T-cell (primary cell): ENCODE results near the gene ARPC5L. TPM values are rescaled to one million over a fixed set of nuclear protein-coding genes. Genes with fewer than 3 reads are reported as not detected.
"Not testable (repeated sequence)": the region's sequence is repeated elsewhere in the genome, so short reads cannot be mapped to it uniquely, and the experiment has no call there.

Experiments used
- ATAC-seq, 4 experiments: fragments of 200-7000 bp in 3 of 4; fragments of 150-1000 bp in 1 of 4; cut with Tn5 transposase; replicated peaks in 1 of 4; 1 replicate in 3 of 4; 2 replicates in 1 of 4; pipeline ENCODE4 v1.10.0; 2021; ENCODE audit warnings: moderate library complexity in 3 of 4, mild to moderate bottlenecking in 2 of 4, moderate number of reproducible peaks in 1 of 4
- CTCF ChIA-PET, 2 donors: fragments of 300-600 bp; sonication (Branson Sonifier 250); formaldehyde crosslinking; loops; one replicate each; lab custom pipeline; 2022; ENCODE audit warnings: antibody characterized with exemption in 2 of 2; lab: Charles Lee
- POLR2A ChIA-PET, 2 donors: fragments of 300-600 bp; sonication (Branson Sonifier 250); formaldehyde crosslinking; loops; one replicate each; lab custom pipeline; 2022; ENCODE audit warnings: antibody characterized with exemption in 2 of 2; lab: Charles Lee
- DNase-seq, 35 experiments: peaks; one replicate each; pipeline versions ENCODE4 v3.0.0 to v3.0.0-alpha.2; 2013 to 2023
- H3K27ac ChIP-seq: one replicate; pipeline ENCODE4 v1.5.1; 2013; ENCODE audit warnings: low read length
- H3K27me3 ChIP-seq, 2 experiments: replicated peaks in 1 of 2; 1 replicate in 1 of 2; 2 replicates in 1 of 2; pipeline versions ENCODE4 v1.6.1 to v1.7.0; 2013; ENCODE audit warnings: low read length in 1 of 2, mixed read lengths in 1 of 2; ENCODE audit not compliant: control insufficient read depth in 2 of 2, insufficient read depth in 2 of 2; ENCODE audit errors: extremely low read depth in 1 of 2
- H3K36me3 ChIP-seq, 2 donors: 1 replicate in 1 of 2; 2 replicates in 1 of 2; pipeline versions ENCODE4 v1.6.1 to v1.7.0; 2013; ENCODE audit warnings: low read length in 1 of 2; ENCODE audit not compliant: control insufficient read depth in 2 of 2, insufficient read depth in 1 of 2; ENCODE audit errors: extremely low read depth in 1 of 2
- H3K4me1 ChIP-seq, 2 experiments: 1 replicate in 1 of 2; 2 replicates in 1 of 2; pipeline versions ENCODE4 v1.6.1 to v1.7.0; 2013; ENCODE audit warnings: low read length in 2 of 2, mixed read lengths in 1 of 2; ENCODE audit not compliant: insufficient read depth in 2 of 2, control insufficient read depth in 1 of 2; ENCODE audit errors: extremely low read depth in 1 of 2
- H3K4me3 ChIP-seq, 2 donors: 1 replicate in 1 of 2; 2 replicates in 1 of 2; pipeline versions ENCODE4 v1.5.1 to v1.7.0; 2013; ENCODE audit warnings: mild to moderate bottlenecking in 2 of 2, low read length in 1 of 2, moderate library complexity in 1 of 2; ENCODE audit not compliant: control insufficient read depth in 1 of 2; ENCODE audit errors: extremely low read depth in 1 of 2
- H3K9me3 ChIP-seq: 2 replicates; pipeline ENCODE4 v1.7.0; 2013
- H3K27ac Mint-ChIP-seq, 2 donors: one replicate each; pipeline ENCODE4 v1.8.0; 2020 to 2021; ENCODE audit warnings: mild to moderate bottlenecking in 2 of 2, mixed read lengths in 2 of 2
- H3K27me3 Mint-ChIP-seq, 2 donors: one replicate each; pipeline ENCODE4 v1.8.0; 2021 to 2022; ENCODE audit warnings: mixed read lengths in 2 of 2
- H3K36me3 Mint-ChIP-seq: one replicate; pipeline ENCODE4 v1.8.0; 2021; ENCODE audit warnings: mixed read lengths
- H3K4me1 Mint-ChIP-seq, 3 donors: one replicate each; pipeline ENCODE4 v1.8.0; 2020 to 2022; ENCODE audit warnings: mixed read lengths in 3 of 3, mild to moderate bottlenecking in 1 of 3
- H3K4me3 Mint-ChIP-seq, 3 donors: one replicate each; pipeline ENCODE4 v1.8.0; 2020 to 2022; ENCODE audit warnings: mild to moderate bottlenecking in 3 of 3, mixed read lengths in 3 of 3, moderate library complexity in 3 of 3
- H3K9me3 Mint-ChIP-seq, 3 donors: one replicate each; pipeline ENCODE4 v1.8.0; 2020 to 2022; ENCODE audit warnings: mixed read lengths in 3 of 3
- WGBS: methylation state at CpG from one replicate; pipeline ENCODE4 v1.1.5; 2013; ENCODE audit warnings: missing lambda C conversion rate; ENCODE audit not compliant: insufficient coverage; 5-methylcytosine and 5-hydroxymethylcytosine counted together
- total RNA-seq, 35 experiments: library from RNA in 6 of 35; stranded (reverse) in 6 of 35; fragments of 120-200 nt in 1 of 35; gene quantifications; one replicate each; pipeline versions ENCODE4 v1.2.1 to v1.2.4 and lab custom pipeline; 2013 to 2026

Gene ARPC5L
- total RNA-seq, 5 donors from 2014 or later (not counting 1 experiment from before 2014, with no cell fraction given): 29.1 to 55.3 (median 35.9) TPM

DNA sequence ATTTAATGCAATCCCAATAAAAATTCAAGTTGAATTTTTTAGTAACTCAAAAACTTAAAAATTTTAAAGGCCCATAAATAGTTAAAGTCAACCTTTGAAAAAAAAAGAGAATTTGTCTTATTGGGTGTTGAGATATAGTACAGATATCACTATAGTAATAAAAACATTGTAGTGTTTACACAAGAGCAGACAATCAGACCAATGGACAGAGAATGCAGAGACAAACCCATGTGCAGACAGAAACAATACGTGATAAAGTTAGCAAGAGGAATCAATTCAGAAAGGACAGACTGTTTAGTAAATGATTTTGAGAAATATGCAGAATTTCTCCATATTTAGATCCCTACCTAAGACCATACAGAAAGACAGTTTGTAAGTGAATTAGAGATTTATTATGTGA is 45.0 kb downstream of the ARPC5L start:
- ATAC-seq (no peak), DNase-seq (no peak)
- H3K4me1 Mint-ChIP-seq: no peaks in the 10 kb centered on the region
- ChIA-PET POLR2A (no interaction called here), CTCF (no interaction called here)
- no peaks in the 10 kb centered on the region for H3K9me3 ChIP-seq
- H3K36me3 ChIP-seq: peaks cover 25 to 32% of the 10 kb centered on the region in 2 donors
- H3K9me3 Mint-ChIP-seq: no peaks in the 10 kb centered on the region
- WGBS: no CpG with 5 or more reads among the region's 1 CpG
- H3K4me1 ChIP-seq: no peaks in the 10 kb centered on the region
- H3K36me3 Mint-ChIP-seq: peaks cover 54% of the 10 kb centered on the region
- H3K4me3 ChIP-seq: no peak overlapping the region
- H3K27me3 ChIP-seq: no peaks in the 10 kb centered on the region
- H3K4me3 Mint-ChIP-seq: no peak overlapping the region
- peaks cover 0 to 6% of the 10 kb centered on the region in 2 donors for H3K27me3 Mint-ChIP-seq
- H3K27ac ChIP-seq: no peak overlapping the region
- H3K27ac Mint-ChIP-seq: no peak overlapping the region

DNA sequence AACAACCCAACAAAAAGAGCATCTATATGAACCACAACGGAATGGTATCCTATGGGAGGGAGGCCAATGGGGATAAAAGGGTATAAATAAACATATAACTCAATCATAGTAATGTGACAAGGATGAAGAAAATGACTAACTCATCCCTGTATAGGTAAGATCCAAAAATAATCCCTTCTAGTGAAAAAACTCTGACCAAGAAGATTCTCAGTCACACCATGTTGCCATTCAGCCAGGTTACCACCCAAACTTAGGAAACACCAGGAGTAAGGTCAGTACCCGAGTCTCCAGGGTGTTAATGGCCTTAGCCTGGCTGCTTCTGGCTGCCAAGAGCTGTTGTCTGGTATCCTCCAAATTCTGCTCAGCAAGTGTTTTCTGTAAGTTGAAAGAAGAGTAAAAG is 46.2 kb downstream of the ARPC5L start:
- Mint-ChIP-seq H3K4me3 (no peak overlapping the region), H3K27ac (no peak overlapping the region), H3K4me1 (no peaks in the 10 kb centered on the region), H3K9me3 (no peaks in the 10 kb centered on the region), H3K27me3 (peaks cover 0 to 6% of the 10 kb centered on the region in 2 donors), H3K36me3 (peaks cover 56% of the 10 kb centered on the region)
- Histone ChIP-seq H3K27me3 (no peaks in the 10 kb centered on the region), H3K4me3 (no peak overlapping the region), H3K27ac (no peak overlapping the region), H3K9me3 (no peaks in the 10 kb centered on the region), H3K36me3 (peaks cover 25 to 38% of the 10 kb centered on the region in 2 donors), H3K4me1 (no peaks in the 10 kb centered on the region)
- CTCF ChIA-PET: no interaction called here
- POLR2A ChIA-PET: no interaction called here
- no peak for ATAC-seq
- DNase-seq: no peak
- WGBS: no CpG with 5 or more reads among the region's 2 CpGs

DNA sequence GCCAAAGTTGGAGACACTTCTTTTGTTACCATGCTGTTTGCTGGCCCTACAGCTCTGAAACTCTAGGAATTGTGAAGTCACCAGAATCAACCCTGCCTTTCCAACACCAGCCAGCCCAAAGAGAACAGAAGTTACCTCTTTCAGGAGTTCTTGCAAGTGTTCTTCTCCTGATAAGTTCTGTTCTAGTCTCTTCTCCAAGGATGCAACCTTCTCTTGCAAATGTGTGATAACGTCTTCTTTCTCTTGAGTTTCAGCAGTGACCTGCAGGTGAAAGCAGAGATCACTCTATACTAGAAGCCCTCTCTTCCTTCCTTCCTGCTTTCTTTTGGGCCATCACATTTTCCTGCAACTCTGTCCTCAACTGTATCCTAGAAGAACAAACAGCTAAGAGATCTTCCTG is 49.8 kb downstream of the ARPC5L start:
- no peaks in the 10 kb centered on the region for H3K4me1 ChIP-seq
- ChIA-PET CTCF (interaction anchor here in 1 of 2 donors (0.6 kb wide), 1 partner anchor 227 kb away, joined by 6 read pairs; no protein-coding TSS in a partner anchor), POLR2A (no interaction called here)
- H3K27me3 ChIP-seq: no peaks in the 10 kb centered on the region
- H3K9me3 ChIP-seq: no peaks in the 10 kb centered on the region
- H3K4me3 Mint-ChIP-seq: no peak overlapping the region
- ATAC-seq (no peak), DNase-seq (no peak)
- H3K27me3 Mint-ChIP-seq: peaks cover 0 to 3% of the 10 kb centered on the region in 2 donors
- no peaks in the 10 kb centered on the region for H3K4me1 Mint-ChIP-seq
- peaks cover 21 to 53% of the 10 kb centered on the region in 2 donors for H3K36me3 ChIP-seq
- no peak overlapping the region for H3K4me3 ChIP-seq
- peaks cover 59% of the 10 kb centered on the region for H3K36me3 Mint-ChIP-seq
- 100% methylated on average over 1 of the region's 1 CpG for WGBS
- H3K9me3 Mint-ChIP-seq: no peaks in the 10 kb centered on the region
- H3K27ac Mint-ChIP-seq: no peak overlapping the region
- no peak overlapping the region for H3K27ac ChIP-seq

DNA sequence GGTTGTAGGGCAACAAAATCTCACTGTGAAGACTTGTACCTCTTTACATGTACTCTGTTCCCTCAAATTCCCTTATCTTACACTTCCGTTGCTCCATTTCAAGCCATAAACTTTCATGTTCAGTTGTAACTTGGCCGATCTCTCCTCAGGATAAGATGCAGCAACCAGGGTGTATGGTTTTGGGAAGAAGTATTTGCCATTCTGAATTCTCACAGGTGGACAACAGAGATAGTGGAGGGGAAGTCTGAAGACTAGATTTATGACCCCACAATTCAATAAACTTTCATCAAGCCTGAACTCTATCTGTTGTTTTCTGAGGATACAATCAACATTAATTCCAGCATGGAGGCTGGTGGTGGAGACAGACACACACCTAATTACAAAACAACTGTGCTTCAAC is 51.4 kb downstream of the ARPC5L start:
- no peaks in the 10 kb centered on the region for H3K9me3 ChIP-seq
- Mint-ChIP-seq H3K27me3 (no peaks in the 10 kb centered on the region), H3K4me1 (no peaks in the 10 kb centered on the region), H3K9me3 (no peaks in the 10 kb centered on the region), H3K27ac (peak overlapping the region in 1 of 2 donors; percentile 0), H3K4me3 (no peak overlapping the region), H3K36me3 (peaks cover 51% of the 10 kb centered on the region)
- WGBS: no CpG with 5 or more reads among the region's 2 CpGs
- H3K4me3 ChIP-seq: no peak overlapping the region
- no peak overlapping the region for H3K27ac ChIP-seq
- ChIA-PET POLR2A (no interaction called here), CTCF (no interaction called here)
- ATAC-seq: no peak
- H3K4me1 ChIP-seq: no peaks in the 10 kb centered on the region
- no peaks in the 10 kb centered on the region for H3K27me3 ChIP-seq
- no peak for DNase-seq
- H3K36me3 ChIP-seq: peaks cover 18 to 45% of the 10 kb centered on the region in 2 donors

DNA sequence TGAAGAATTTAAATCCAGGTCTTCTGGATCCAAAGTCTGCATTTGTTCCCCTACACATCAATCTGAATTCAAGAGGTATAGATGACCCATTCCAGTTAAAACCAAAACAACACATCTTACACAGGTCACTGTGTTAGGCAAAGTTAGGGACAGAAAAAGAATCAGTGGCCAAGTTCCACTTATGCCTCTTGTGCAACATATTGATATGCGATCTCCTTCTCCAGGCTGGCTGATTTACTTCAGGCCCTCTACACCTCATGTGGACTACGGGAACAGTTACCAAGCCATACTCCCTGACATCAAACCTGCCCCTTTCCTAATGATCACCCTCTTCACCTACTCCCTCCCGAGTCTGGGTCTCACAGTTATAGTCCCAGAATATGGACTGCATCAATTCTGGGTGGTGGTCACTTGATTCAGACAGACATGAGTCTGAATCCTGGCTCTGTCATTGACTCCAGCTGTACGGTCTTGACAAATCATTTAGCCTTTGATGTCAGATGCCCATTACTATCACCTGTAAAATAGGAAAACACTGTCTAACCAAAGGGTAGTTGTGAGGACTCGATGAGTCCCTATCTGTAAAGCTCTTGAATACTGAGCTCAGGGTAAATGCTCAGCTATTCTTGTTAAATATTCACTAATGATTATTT is 52.9 kb downstream of the ARPC5L start:
- no peaks in the 10 kb centered on the region for H3K4me1 ChIP-seq
- H3K27me3 ChIP-seq: no peaks in the 10 kb centered on the region
- Mint-ChIP-seq H3K27me3 (no peaks in the 10 kb centered on the region), H3K4me3 (no peak overlapping the region), H3K27ac (no peak overlapping the region), H3K36me3 (peaks cover 56% of the 10 kb centered on the region), H3K4me1 (no peaks in the 10 kb centered on the region), H3K9me3 (no peaks in the 10 kb centered on the region)
- ChIA-PET POLR2A (no interaction called here), CTCF (no interaction called here)
- no peak for DNase-seq
- no peak for ATAC-seq
- H3K27ac ChIP-seq: no peak overlapping the region
- WGBS: 90% methylated on average over 2 of the region's 5 CpGs
- H3K4me3 ChIP-seq: no peak overlapping the region
- H3K9me3 ChIP-seq: no peaks in the 10 kb centered on the region
- H3K36me3 ChIP-seq: peaks cover 18 to 50% of the 10 kb centered on the region in 2 donors

DNA sequence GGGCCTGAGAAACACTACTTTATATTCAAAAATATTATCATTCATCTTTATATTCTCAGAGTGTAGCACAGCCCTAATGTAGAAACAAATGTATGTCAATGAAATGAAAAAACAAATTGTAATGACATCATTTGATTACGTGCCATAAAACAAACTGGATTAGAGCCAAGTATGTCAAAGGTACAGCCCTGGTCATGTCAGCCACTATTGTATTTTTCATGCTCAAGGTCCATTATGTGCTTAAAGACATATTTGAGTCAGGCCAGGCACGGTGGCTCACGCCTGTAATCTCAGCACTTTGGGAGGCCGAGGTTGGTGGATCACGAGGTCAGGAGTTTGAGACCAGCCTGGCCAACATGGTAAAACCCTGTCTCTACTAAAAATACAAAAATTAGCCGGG is 58.5 kb downstream of the ARPC5L start:
- H3K27me3 ChIP-seq, H3K4me3 ChIP-seq, POLR2A ChIA-PET, H3K27me3 Mint-ChIP-seq, H3K27ac ChIP-seq, H3K4me1 Mint-ChIP-seq, H3K9me3 ChIP-seq, ATAC-seq, DNase-seq, H3K4me3 Mint-ChIP-seq, H3K4me1 ChIP-seq, H3K27ac Mint-ChIP-seq, CTCF ChIA-PET, H3K9me3 Mint-ChIP-seq: not testable (repeated sequence)
- H3K36me3 Mint-ChIP-seq: peaks cover 25% of the 10 kb centered on the region
- peaks cover 5 to 42% of the 10 kb centered on the region in 2 donors for H3K36me3 ChIP-seq
- 97% methylated on average over 5 of the region's 6 CpGs for WGBS
